ENCODE measurements around the gene MAP2K5. TPM values are rescaled to one million over a fixed set of nuclear protein-coding genes. Genes with fewer than 3 reads are reported as not detected.

Gene MAP2K5
- total RNA-seq, 1 experiment from 2014 or later, result 13.6 TPM

- Mint-ChIP-seq H3K4me1 (peaks cover 24% of the 10 kb centered on the region), H3K27me3 (ENCODE audit: low read depth) (no peaks in the 10 kb centered on the region), H3K9me3 (no peaks in the 10 kb centered on the region), H3K36me3 (no peaks in the 10 kb centered on the region), H3K4me3 (no peak overlapping the region), H3K27ac (no peak overlapping the region)
- ChIA-PET CTCF (interaction anchor here (0.7 kb wide), 2 partner anchors 29 to 125 kb away, joined by 3 to 4 read pairs; no protein-coding TSS in a partner anchor), POLR2A (no interaction called here)
- no peak for TF ChIP-seq FOXK1 (CRISPR knock-in tag; IDR thresholded peaks at IDR 0.05)
- TF ChIP-seq ATF6 (CRISPR knock-in tag; IDR thresholded peaks at IDR 0.05), result no peak
- TF ChIP-seq GTF2I (CRISPR knock-in tag; conservative IDR thresholded peaks at IDR 0.05), result no peak
- TF ChIP-seq CDX4 (CRISPR knock-in tag; IDR thresholded peaks at IDR 0.05; ENCODE audit: borderline replicate concordance), result no peak
- no peak for TF ChIP-seq MLX (CRISPR knock-in tag; IDR thresholded peaks at IDR 0.05)
- ATAC-seq, result no peak
- peak; percentile 9 for DNase-seq (ENCODE audit: low spot score)
Observed at GRCh38 chr15:67809866-67810265, 267.4 kb downstream of the MAP2K5 start.

GRCh38 chr15:67812241-67812644 lies 269.7 kb downstream of the MAP2K5 start:
- peaks cover 18% of the 10 kb centered on the region for H3K27me3 Mint-ChIP-seq (ENCODE audit: low read depth)
- no peak overlapping the region for H3K27ac Mint-ChIP-seq
- peaks cover 13% of the 10 kb centered on the region; the same call in 1 of the 2 replicates for H3K4me1 Mint-ChIP-seq
- peaks cover 13% of the 10 kb centered on the region for H3K9me3 Mint-ChIP-seq
- POLR2A ChIA-PET, result no interaction called here
- DNase-seq (ENCODE audit: low spot score) (peak; percentile 4), ATAC-seq (peak; percentile 79)
- CTCF ChIA-PET, result interaction anchor here (1.1 kb wide), 1 partner anchor 20 kb away, joined by 4 read pairs; no protein-coding TSS in a partner anchor
- no peak for TF ChIP-seq ATF3 (CRISPR knock-in tag; conservative IDR thresholded peaks at IDR 0.05)
- no peak for TF ChIP-seq ZNF416 (CRISPR knock-in tag; IDR thresholded peaks at IDR 0.05)
- no peak for TF ChIP-seq TEAD1 (CRISPR knock-in tag; IDR thresholded peaks at IDR 0.05)
- peaks cover 4% of the 10 kb centered on the region for H3K36me3 Mint-ChIP-seq
- no peak overlapping the region for H3K4me3 Mint-ChIP-seq

- TF ChIP-seq CREM (CRISPR knock-in tag; IDR thresholded peaks at IDR 0.05) (no peak), EMX1 (CRISPR knock-in tag; IDR thresholded peaks at IDR 0.05) (no peak), ZNF138 (CRISPR knock-in tag; conservative IDR thresholded peaks at IDR 0.05) (no peak), HMGXB4 (CRISPR knock-in tag; IDR thresholded peaks at IDR 0.05) (no peak), GRHL2 (CRISPR knock-in tag; IDR thresholded peaks at IDR 0.05; ENCODE audit: insufficient replicate concordance, severe bottlenecking) (no peak), SP1 (CRISPR knock-in tag; conservative IDR thresholded peaks at IDR 0.05) (no peak), ETV6 (CRISPR knock-in tag; IDR thresholded peaks at IDR 0.05) (no peak)
- peaks cover 4% of the 10 kb centered on the region for H3K36me3 Mint-ChIP-seq
- CTCF ChIA-PET, result interaction anchor here (1.2 kb wide), 1 partner anchor 9 kb away, joined by 3 read pairs; no protein-coding TSS in a partner anchor
- no peak overlapping the region for H3K27ac Mint-ChIP-seq
- peaks cover 27% of the 10 kb centered on the region for H3K27me3 Mint-ChIP-seq (ENCODE audit: low read depth)
- peaks cover 13% of the 10 kb centered on the region; the same call in 1 of the 2 replicates for H3K4me1 Mint-ChIP-seq
- H3K4me3 Mint-ChIP-seq, result no peak overlapping the region
- ATAC-seq, result no peak
- DNase-seq (ENCODE audit: low spot score), result no peak
- H3K9me3 Mint-ChIP-seq, result peaks cover 13% of the 10 kb centered on the region
- POLR2A ChIA-PET, result no interaction called here
Observed at GRCh38 chr15:67813104-67813634, 270.7 kb downstream of the MAP2K5 start.

Data from WTC11 (cell line).